Right kidney (tissue), 1 donor: Measurements from ENCODE around the gene AGBL4.
A peak's percentile ranks its signal among the peaks of the same experiment; 100 is the strongest.

ENCODE experiments used
- DNase-seq: peaks from one replicate; pipeline ENCODE4 v3.0.0-alpha.2; 2016

Gene AGBL4

DNA sequence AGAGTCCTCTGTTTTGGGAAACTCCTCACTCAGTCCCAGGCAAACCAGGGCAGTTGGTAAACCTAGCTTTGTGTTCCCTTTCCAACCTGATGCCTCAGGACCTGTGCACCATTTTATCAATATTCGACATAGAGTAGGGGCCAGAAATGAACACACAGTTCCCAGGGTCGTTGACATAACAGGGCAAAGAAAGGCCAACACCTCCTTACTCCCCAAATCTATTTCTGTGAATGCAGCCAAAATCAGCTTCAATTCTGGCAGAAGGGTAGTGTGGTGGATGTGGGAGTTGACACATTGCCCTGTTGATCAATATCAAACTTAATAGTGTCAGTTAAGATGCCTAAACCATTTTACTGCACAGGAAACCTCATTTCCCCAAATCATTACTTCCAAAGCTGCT, 1447.2 kb downstream of the AGBL4 start:
- DNase-seq, result no peak

DNA sequence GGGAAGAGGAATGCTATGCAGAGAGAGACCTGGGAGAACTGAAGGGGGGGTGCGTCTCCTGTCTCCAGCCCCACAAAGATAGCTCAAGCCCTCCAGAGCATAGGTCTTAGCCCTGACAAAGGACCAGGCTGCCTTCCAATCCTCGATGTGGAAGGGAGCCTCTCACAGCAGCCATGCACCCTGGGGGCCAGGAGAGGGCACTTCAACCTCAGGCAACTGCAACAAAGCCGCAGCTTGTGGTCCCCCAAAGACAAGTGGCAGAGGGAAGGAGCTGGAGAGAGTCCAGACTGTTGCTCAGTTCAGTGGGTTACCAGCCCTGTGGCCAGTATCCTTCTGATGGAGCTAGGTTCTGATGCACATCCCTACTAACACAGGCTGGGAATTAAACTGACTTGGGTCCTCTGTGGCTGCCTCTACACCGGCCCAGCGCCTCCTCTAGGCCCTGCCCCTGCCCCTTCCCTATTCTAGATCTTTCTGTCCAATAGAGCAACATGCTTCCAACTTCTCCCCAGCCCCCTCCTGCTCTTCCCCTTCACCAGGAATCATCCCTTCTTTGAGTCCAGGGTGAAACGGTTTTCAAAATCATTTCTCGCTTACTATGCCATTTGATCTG, 1451.0 kb downstream of the AGBL4 start:
- DNase-seq, result peak; percentile 32

DNA sequence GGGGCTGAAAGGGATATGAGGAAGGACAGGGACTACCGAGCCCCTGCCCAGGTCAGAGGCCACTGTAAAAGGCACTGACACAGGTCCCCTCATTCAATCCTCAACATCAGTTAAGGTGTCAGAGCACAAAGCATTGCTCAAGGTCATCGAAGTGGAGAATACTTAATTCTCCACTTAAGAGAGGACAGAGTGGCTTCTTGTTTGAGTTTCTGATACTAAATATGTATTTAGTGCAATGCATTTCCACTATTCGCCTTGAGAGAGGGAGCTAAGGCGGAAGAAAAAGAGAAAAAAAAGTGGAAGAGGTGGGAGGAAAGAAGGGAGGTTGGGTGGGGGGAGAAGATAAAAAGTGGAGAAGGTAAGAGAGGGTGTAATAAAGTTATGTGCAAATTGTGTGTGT, 1451.6 kb downstream of the AGBL4 start:
- DNase-seq, result no peak

DNA sequence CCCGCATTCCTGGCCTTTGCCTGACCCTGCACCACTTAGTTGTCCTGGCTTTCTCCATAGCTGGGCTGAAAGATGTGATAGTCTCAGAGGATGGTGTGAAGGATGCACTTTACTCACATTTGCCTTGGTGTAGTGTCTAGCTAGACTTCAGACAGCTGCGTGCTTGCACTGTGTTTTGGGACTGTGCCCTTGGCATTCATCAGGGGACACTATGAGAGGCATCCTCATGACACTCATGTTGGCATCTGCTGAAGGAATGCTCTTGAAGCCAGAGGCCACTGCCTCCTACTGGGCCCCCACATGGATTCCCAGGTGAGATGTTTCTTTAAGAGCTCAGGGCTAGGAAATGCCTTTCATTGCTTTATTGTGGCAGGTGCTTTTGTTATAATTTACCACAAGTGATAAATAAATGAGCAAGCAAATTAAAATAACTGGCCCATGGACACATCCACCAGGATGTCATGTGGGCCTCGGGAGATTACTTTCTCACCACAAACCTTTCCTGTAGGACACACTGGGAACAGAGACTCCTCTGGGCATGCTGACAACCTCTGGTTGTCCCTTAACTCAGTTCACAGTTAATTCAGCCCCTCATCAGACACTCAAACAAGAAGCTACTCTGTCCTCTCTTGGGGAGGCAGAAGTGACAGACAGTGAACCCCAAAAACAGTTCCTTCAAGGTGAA, 1452.3 kb downstream of the AGBL4 start:
- DNase-seq, result no peak

DNA sequence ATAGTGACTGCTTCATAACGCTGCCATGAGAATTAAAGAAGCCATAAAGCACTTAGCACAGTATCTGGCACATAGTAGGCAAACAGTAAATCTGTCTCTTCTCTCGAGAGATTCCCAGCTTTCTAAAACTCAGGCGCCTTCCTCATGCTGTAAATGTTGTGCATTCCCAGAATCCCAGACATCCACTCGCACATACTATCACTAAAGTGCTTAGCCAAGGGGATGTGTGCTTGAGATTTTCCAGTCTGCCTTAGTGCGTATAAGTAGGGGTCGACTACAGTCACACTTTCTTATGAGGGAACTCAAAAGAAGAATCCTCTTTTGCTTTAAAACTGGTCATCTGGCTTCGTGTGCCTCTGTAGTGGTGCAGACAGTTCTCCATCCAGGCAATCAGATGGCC, 1453.2 kb downstream of the AGBL4 start:
- DNase-seq, result no peak

DNA sequence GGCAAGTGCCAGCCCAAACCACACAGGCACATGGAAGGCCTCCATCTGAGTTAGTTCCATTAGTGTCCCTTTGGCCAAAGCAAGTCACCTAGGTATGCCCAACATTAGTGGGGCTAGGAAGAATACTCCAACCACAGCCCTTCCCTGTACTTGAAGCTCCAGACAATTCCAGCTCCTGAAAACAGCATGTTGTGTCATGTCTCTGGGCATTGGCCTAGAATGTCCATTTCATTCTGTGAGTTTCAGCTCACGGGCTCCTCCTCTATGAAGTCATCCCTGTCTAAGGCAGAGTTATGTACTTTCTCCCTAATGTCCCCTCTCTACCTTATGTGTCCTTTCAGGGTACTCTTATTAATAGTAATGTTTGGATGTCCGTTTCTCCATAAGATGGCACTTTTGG, 1455.3 kb downstream of the AGBL4 start:
- no peak for DNase-seq

DNA sequence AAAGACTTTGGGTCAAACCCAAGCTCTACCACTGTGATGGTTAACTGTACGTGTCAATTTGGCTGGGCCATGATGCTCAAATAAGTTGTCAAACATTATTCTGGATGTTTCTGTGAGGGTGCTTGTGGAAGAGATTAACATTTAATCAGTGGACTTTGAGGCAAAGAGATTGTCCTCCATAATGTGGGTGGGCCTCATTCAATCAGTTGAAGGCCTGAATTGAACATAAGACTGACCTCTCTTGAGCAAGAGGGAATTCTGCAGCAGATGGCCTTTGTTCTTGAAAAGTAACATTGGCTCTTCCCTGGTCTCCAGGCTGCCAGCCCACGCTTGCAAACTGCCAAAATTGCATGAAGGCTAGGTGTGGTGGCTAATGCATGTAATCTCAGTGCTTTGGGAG, 1457.3 kb downstream of the AGBL4 start:
- no peak for DNase-seq

DNA sequence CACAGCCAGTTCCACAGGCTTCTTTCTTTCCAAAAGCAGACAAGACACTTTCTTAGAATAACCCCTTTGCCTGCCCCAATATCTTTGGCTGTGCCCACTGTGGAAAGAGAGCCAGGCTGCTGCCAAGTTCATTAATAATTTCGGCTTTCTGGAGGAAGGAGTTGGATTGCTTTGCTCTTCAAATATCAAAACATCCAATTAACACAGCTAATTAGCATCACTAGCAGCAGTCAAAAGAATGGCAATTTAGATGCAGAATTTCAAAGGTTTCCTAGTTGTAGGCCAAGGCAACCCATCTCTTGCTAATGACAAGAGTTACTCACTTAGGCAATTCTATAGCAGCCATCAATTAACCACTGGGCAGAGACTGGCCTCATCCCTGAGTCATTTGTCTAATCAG, 1460.7 kb downstream of the AGBL4 start:
- no peak for DNase-seq

DNA sequence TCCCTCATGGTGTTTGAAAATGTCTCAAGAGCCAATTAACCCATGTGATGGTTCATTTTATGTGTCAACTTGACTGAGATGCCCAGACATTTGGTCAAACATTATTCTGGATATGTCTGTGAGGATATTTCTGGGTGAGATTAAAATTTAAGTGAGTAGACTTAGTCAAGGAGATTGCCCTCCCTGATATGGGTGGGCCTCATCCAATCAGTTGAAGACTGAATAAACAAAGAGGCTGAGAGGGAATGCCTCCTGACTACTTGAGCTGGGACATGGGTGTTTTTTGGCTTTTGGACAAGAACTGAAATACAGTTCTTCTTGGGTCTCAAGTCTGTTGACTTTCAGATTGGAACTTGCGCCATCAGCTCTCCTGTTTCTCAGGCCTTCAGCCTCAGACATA, 1462.3 kb downstream of the AGBL4 start:
- no peak for DNase-seq

DNA sequence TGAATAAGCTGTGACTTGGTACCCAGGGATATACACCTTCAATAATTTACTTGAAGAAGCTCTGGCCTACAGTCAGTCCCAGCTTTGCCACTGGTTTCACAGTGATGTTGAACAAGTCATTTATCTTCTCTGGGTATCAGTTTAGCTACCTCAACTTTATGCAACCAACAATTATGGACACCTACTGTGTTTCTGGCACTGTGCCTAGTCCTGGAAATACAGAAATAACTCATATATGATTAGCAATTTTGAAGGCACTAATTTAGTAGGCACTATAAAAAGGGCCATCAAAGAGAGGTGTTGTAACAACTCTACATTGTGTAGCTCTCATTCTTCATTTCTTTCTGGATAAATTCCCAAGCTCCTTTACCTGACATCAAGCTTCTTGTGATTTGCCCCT, 1463.2 kb downstream of the AGBL4 start:
- no peak for DNase-seq

DNA sequence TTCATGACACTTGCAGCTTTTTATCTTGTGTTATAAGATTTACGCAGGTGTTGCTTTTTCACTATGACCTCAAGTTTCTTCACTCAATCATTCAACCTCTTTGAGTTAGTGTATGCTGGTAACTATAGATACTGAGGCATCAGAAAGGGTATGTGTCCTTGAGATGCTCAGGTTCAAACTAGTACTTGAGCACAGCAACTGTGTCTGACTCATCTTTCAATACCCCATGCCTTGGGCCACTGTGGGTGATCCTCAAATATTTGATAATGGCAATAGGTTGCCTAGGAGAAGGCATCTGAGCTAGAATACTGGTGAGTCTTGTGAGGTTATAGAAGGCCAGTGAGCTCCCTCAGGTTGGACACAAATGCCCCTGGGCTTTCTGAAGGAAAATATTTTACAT, 1463.6 kb downstream of the AGBL4 start:
- no peak for DNase-seq

DNA sequence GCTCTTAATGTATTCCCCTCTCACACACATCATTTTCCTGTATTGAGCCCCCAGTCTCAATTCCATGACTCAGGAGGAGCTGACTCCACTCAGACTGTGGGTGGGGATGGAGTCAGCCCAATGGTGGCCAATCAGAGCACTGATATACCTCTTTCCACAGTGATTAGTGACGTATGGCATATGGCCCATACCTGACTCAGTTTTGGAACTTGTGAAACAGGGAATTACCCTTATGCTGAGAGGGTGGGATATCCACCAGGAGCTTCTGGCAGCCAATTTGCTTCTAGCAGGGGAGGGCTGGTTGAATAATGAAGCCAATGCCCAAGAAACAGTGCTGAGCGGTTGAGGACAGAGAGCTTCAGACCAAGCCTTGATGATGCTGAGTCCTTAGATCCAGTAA, 1465.4 kb downstream of the AGBL4 start:
- DNase-seq, result no peak

DNA sequence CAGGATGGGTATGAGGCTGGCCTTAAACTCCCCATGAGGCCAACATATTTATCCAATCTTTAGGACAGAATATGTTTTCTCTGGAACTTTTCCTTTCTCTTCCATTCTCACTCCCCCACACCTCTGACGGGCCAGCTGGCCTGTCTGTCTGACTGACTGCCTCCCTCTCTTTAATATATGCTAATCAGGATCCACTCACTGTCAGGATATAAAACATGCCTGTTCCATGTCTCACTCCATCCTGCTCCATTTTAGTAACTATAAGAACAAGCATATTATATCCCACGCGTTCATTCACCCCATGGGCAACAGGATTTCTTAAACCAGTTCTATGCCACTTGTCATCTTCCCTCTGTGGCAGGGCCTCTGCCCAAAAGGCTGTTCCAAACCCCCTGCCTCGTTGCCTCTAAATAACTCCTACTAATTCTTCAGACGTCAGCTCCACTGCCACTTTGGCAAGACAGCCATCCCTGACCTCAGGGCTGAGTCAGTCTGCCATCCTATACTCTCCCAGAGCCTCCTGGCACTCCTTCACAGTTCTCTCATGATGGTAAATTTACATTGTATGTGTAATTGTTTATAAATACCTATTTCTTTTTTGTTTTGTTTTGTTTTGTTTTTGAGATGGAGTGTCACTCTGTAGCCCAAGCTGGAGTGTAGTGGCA, 1467.4 kb downstream of the AGBL4 start:
- no peak for DNase-seq

DNA sequence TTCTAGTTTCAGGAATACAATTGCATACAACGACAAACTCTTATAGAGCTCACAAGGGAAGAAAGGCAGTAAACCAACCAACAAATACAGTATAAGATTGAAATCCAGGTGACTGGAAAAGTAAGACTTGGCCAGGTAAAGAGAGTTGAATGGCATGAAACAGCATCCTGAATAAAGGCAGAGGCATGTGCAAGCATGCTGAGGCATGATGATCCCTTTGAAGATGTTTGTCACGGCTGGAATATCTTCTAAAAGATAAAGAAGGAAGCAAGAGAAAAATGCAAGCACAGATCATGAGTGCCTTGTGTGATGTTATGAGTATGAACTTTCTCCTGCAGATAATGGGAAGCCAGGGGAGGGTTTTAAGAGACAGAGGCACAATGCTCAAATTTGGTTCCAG, 1468.5 kb downstream of the AGBL4 start:
- no peak for DNase-seq

DNA sequence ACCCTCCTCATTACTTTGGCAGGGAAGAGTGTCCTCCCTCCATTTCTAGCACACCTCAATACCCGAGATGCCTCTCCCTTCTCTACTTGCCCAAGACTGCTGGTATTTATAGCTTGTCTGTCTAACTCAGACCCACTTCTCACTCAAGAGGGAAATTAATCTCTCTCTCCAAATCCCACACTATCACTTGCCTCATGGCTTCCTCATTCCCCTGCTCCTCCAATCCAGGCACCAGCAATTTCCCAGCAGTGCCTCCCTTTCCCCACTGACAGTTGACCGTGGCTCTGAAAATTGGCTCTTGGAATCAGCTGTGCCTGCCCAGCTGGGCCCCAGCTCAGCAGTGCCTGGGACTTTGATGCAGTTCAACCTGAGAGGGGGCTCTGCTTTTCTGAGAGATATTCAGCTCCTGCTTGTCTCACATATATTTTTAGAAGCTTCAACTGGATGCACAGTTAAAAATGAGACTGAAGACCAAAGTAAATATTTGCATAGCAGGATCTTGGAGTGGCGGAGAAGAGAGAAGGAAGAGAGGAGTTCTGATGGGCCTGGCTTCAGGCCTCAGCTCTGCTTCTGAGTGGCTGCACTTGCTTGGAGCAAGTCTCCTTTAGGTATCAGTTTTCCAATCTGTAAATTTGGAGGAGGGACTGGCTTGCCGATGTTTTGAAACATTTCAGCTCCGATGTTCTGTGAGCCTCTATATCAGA, 1470.7 kb downstream of the AGBL4 start:
- no peak for DNase-seq

DNA sequence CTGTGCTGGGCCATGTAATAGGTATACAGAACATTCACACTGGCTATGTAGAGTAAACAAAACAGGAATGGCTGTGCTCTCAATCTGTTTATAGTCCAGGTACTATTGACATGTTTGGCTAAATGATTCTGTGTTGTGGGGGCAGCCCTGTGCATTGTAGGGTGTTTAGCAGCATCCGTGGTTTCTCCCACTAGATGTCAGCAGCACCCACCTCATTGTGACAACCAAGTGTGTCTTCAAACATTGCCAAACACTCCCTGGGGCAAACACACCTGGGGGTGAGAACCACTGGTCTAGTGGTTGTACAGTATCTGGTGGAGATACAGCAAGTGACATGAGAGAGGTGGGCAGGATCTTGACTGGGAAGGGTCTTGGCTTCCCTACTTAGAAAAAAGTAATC, 1471.3 kb downstream of the AGBL4 start:
- no peak for DNase-seq

DNA sequence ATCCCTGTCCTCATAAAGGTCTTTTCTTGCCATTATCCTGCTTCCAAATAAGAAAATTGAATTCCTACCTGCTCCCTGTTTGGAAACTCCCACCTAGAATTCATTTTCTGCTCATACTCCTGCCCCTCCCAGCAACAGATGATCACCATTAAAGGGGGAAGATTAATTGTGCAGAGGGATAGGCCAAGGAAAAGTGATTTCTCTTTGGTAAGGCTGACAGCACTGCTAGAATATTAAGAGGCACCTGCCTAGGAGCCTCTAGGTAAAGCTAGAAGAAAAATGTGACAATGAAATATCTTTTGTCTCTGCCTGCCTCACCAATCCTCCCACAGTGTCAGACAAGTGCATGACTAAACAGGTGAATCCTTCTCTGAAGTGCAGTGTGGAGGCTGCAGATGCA, 1474.8 kb downstream of the AGBL4 start:
- DNase-seq, result no peak

DNA sequence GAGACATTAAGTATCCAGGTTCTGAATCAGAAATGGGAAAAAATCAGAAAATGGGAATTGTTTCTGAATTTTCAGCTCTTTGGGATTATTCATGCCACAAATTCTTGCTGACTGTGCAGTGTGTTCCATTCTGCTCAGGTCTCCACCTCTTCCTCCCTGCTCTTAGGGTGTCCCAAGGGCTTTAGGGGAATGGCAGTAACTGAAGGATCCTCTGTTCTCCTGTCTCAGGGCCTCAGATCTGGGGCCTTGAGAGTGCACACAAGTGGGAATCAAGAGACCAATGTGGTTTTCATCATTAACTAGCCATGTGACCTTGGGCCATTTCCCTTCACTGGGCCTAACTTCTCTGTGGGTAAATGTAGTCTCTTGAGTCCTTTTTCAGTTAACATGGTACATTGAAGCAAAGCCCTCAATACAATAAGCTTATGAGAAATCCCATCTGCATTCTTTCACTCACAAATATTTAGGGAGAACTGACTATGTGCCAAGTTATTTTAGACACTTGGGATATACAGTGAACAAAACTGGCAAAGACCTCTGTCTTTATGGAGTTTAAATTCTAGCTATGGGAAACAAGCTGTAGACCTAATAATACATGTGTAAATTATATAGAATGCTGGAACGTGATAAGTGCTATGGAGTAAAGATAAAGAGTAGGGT, 1476.1 kb downstream of the AGBL4 start:
- DNase-seq, result no peak

DNA sequence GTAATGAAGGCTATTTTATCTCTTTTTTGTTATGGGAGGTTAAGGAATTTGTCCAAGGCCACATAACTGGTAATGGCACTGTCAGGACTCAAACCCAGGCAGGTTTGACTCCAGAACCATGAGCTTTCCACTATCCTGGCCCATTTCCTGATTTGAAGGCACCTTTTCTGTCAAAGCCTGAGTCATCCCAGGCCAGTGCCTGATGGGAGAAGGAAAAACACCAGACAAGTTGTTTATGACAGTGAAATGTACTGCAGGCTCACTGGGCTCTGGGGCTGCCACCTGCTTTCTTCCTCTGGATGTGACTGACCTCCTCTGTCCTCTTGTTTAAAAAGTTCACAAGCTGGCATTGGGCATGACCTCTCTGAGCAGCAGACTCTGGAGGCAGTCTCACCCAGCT, 1479.9 kb downstream of the AGBL4 start:
- no peak for DNase-seq

DNA sequence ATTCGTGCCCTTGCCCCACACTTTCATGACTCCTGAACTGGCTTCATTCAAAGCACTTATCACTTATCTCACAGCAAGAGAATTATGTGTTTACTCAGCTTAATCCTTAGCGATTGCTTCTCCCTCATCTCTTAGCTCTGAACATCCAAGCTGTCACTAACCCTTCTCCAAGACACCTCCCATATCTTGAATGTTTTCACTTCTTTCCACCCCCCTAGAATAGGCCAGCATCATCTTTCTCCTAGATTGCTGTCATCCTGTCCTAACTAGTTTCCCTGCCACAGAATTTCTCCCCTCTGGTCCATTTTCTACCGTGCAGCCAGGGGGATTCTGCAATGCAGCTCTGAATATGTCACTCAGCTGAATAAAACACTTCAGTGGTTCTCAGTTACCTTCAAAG, 1483.2 kb downstream of the AGBL4 start:
- DNase-seq, result no peak

DNA sequence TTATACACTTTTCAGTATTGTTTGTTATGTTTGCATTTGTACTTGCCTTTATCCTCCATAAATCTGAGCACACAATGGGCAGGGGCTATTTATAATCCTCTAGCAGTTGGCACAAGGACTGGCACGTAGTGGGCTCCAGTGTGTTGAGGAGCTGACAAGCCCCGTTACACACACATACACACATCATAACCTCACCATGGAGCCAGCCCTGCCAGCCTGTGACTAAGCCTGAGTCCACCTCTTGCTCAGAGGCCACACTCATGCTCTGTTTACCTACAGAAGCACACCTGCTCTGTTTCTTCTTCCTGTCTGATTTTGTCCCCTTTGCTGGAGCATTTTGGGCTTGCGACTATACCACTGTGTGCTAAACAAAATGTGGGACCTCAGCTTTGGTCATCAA, 1487.3 kb downstream of the AGBL4 start:
- DNase-seq, result no peak

DNA sequence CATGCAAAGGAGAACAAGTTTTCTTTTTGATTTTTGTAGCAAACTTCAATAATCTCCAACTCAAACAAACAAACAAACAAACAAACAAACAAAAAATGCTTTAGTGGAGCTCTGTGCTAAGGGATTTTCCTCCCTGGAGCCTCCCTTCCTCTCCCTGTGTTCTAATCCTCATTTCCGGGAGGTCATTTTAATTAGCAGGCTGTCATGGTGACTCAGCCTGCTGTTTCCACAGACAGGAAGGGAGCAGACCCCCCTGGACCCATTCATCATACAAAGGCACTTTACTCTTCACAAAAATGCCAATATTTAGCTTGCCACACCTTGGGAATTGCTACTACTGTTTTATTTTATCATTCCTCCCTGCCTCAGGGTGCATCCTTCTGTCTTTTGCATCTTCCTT, 1490.8 kb downstream of the AGBL4 start:
- DNase-seq, result no peak
